ENCODE results near the gene MYH11. TPM values are rescaled to one million over a fixed set of nuclear protein-coding genes. Genes with fewer than 3 reads are reported as not detected.

Gene MYH11
- total and polyA plus RNA-seq, 2 of the 13 experiments (the other 11 are each of a cell fraction or from before 2014, with no cell fraction given) = not detected

DNA sequence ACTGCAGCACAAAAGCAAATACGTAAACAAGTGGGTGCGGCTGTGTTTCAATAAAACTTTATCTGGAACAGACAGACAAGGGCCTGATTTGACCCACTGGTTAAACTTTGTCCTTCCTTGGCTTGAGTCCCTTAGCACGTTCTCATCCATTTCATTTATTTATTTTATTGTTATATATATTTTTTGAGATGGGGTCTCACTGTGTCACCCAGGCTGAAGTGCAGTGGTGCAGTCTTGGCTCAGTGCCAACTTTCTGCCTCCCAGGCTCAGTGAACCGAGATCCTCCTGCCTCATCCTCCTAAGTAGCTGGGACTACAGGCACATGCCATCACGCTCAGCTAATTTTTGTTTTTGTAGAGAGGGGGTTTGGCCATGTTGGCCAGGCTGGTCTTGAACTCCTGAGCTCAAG is 64.3 kb downstream of the MYH11 start (continued):
- no peak for TF ChIP-seq ZKSCAN5 (CRISPR knock-in tag; IDR thresholded peaks at IDR 0.05)
- 0 out of 2 replicates have a peak, but pooled peaks have one; percentile 41 for TF ChIP-seq ZNF354B (CRISPR knock-in tag; IDR thresholded peaks at IDR 0.05)
- TF ChIP-seq SMAD9 (CRISPR knock-in tag; IDR thresholded peaks at IDR 0.05) = no peak
- no peak for TF ChIP-seq NFYB (CRISPR knock-in tag; IDR thresholded peaks at IDR 0.05)
- TF ChIP-seq ARNT2 (CRISPR knock-in tag; IDR thresholded peaks at IDR 0.05; ENCODE audit: low read depth) = no peak
- TF ChIP-seq, protein P1, sequence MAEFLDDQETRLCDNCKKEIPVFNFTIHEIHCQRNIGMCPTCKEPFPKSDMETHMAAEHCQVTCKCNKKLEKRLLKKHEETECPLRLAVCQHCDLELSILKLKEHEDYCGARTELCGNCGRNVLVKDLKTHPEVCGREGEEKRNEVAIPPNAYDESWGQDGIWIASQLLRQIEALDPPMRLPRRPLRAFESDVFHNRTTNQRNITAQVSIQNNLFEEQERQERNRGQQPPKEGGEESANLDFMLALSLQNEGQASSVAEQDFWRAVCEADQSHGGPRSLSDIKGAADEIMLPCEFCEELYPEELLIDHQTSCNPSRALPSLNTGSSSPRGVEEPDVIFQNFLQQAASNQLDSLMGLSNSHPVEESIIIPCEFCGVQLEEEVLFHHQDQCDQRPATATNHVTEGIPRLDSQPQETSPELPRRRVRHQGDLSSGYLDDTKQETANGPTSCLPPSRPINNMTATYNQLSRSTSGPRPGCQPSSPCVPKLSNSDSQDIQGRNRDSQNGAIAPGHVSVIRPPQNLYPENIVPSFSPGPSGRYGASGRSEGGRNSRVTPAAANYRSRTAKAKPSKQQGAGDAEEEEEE (CRISPR knock-in tag; IDR thresholded peaks at IDR 0.05; ENCODE audit: borderline replicate concordance) = no peak
- TF ChIP-seq LCORL (IDR thresholded peaks at IDR 0.05) = peak; percentile 100
- TF ChIP-seq LCORL (CRISPR knock-in tag; IDR thresholded peaks at IDR 0.05) = no peak
- TF ChIP-seq RFX5 (IDR thresholded peaks at IDR 0.05; ENCODE audit: low read depth, low read length) = no peak
- no peak for TF ChIP-seq ZNF792 (CRISPR knock-in tag; IDR thresholded peaks at IDR 0.05)
- no peak for TF ChIP-seq ZNF235 (CRISPR knock-in tag; IDR thresholded peaks at IDR 0.05; ENCODE audit: borderline replicate concordance)

DNA sequence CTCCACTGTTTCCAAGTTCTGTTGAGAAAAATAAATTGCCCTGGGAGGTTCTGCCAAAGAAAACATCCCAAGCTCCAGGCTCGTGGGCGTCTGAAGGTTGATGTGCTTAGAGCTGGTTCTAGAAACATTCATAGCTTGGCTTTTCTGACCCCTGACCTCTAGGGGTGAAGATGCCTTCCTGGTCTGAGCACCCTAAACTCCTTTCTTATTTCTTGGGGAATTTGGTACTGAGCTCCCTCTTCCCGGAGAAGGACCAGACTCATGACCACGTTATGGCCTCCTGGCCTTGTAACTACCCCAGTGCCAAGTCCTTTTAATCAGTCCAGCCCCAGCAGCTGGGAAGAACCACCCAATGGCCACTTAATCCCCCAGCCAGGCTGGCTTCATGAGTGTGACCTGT is 66.4 kb downstream of the MYH11 start:
- ChIA-PET CTCF (ENCODE audit: low intra/inter-chr PET ratio, low total read pairs) (no interaction called here), POLR2A (no interaction called here)
- no peaks in the 10 kb centered on the region for H3K4me1 ChIP-seq (ENCODE audit: insufficient read depth, low read length)
- H3K4me2 ChIP-seq (ENCODE audit: low read depth, low read length) = no peak overlapping the region
- no peak overlapping the region for H2AFZ ChIP-seq (ENCODE audit: low read length)
- intact Hi-C loops (cut with micrococcal nuclease; ENCODE audit: unreplicated experiment) = no loop called here
- BruUV-seq (replicated peaks) = no TSS peak
- no peaks in the 10 kb centered on the region for H3K79me2 ChIP-seq (ENCODE audit: insufficient read depth, low read length)
- no peak overlapping the region for H3K4me3 ChIP-seq (replicated peaks in 1 of 3; ENCODE audit: insufficient read depth in 1 of 3, low read depth in 2 of 3, low read length in 3 of 3)
- peaks cover 2 to 16% of the 10 kb centered on the region in 2 experiments; a peak in 3 of 5 replicates for H3K27me3 ChIP-seq (ENCODE audit: control insufficient read depth in 1 of 2, insufficient read depth in 2 of 2, low read length in 2 of 2)
- no peak for DNase-seq (ENCODE audit: low spot score)
- in situ Hi-C loops (cut with HindIII; ENCODE audit: extremely low pct_ligation_motif_present, low pct_unique_long_range_greater_than_20kb) = no loop called here
- WGBS (ENCODE audit: low lambda C conversion rate) = 7% methylated on average over 4 of the region's 4 CpGs
- no peak for TF ChIP-seq MTA1 (CRISPR knock-in tag; IDR thresholded peaks at IDR 0.05; ENCODE audit: borderline replicate concordance)
- no peak for TF ChIP-seq HOXA7 (CRISPR knock-in tag; IDR thresholded peaks at IDR 0.05)
- no peak for TF ChIP-seq DNMT1 (CRISPR knock-in tag; IDR thresholded peaks at IDR 0.05)
- TF ChIP-seq FOXK2 (IDR thresholded peaks at IDR 0.05) = no peak
- no peak for TF ChIP-seq ZNF674 (CRISPR knock-in tag; IDR thresholded peaks at IDR 0.05; ENCODE audit: low read depth)
- FAIRE-seq = no peak
- H3K9me3 ChIP-seq (ENCODE audit: low read length) = no peaks in the 10 kb centered on the region
- no peak for ATAC-seq
- no peak overlapping the region for H3K27ac ChIP-seq (ENCODE audit: extremely low read length, insufficient read depth, low read length)
- H3K36me3 ChIP-seq (replicated peaks in 1 of 2; ENCODE audit: control insufficient read depth in 1 of 2, insufficient read depth in 2 of 2, low read length in 2 of 2) = no peaks in the 10 kb centered on the region
- no peak overlapping the region for H3K9ac ChIP-seq (ENCODE audit: insufficient read depth, low read depth, low read length)
- H4K20me1 ChIP-seq (ENCODE audit: insufficient read depth, low read length) = no peaks in the 10 kb centered on the region

Measured in HepG2 (cell line).